Measurements from ENCODE around the gene IFNG. TPM values are rescaled to one million over a fixed set of nuclear protein-coding genes. Genes with fewer than 3 reads are reported as not detected.

Gene IFNG
- total RNA-seq, 1 experiment from 2014 or later = not detected

GRCh38 chr12:68122236-68122920 is 37.2 kb downstream of the IFNG start:
- ChIA-PET POLR2A (no interaction called here), CTCF (interaction anchor here (0.6 to 0.7 kb wide), 2 partner anchors 42 to 854 kb away, joined by 3 to 4 read pairs; no protein-coding TSS in a partner anchor)
- no peaks in the 10 kb centered on the region for H3K4me1 Mint-ChIP-seq (ENCODE audit: low read depth, unreplicated experiment)
- peaks cover 3% of the 10 kb centered on the region for H3K27me3 Mint-ChIP-seq (ENCODE audit: insufficient read depth, unreplicated experiment)
- no peak for TF ChIP-seq CTCF (IDR thresholded peaks at IDR 0.05; ENCODE audit: insufficient read depth in 1 of 2, low read depth in 1 of 2, low read length in 1 of 2, severe bottlenecking in 1 of 2, unreplicated experiment in 1 of 2)
- Histone ChIP-seq H3K4me3 (ENCODE audit: low read depth, low read length) (no peak overlapping the region), H3K4me1 (no peaks in the 10 kb centered on the region), H3K27me3 (replicated peaks; ENCODE audit: control insufficient read depth, insufficient read depth, low read length) (no peaks in the 10 kb centered on the region), H3K36me3 (ENCODE audit: control insufficient read depth, insufficient read depth, low read length) (no peaks in the 10 kb centered on the region), H3K9me3 (no peaks in the 10 kb centered on the region)
- DNase-seq = no peak
- H3K9me3 Mint-ChIP-seq (ENCODE audit: unreplicated experiment) = peaks cover 11% of the 10 kb centered on the region
- BruUV-seq (replicated peaks) = no TSS peak
- H3K27ac Mint-ChIP-seq (ENCODE audit: unreplicated experiment) = no peak overlapping the region
- H3K4me3 Mint-ChIP-seq (ENCODE audit: unreplicated experiment) = no peak overlapping the region
- no peaks in the 10 kb centered on the region for H3K36me3 Mint-ChIP-seq (ENCODE audit: insufficient read depth, unreplicated experiment)
- intact Hi-C loops (cut with micrococcal nuclease; ENCODE audit: unreplicated experiment) = loop anchor here (5.0 kb wide), 1 partner anchor 80 kb away; no protein-coding TSS in a partner anchor

GRCh38 chr12:68121143-68121542 is 38.4 kb downstream of the IFNG start:
- no peak for TF ChIP-seq CTCF (IDR thresholded peaks at IDR 0.05; ENCODE audit: insufficient read depth in 1 of 2, low read depth in 1 of 2, low read length in 1 of 2, severe bottlenecking in 1 of 2, unreplicated experiment in 1 of 2)
- ChIA-PET CTCF (no interaction called here), POLR2A (no interaction called here)
- Histone ChIP-seq H3K9me3 (no peaks in the 10 kb centered on the region), H3K4me3 (ENCODE audit: low read depth, low read length) (no peak overlapping the region), H3K4me1 (no peaks in the 10 kb centered on the region), H3K27me3 (replicated peaks; ENCODE audit: control insufficient read depth, insufficient read depth, low read length) (no peaks in the 10 kb centered on the region), H3K36me3 (ENCODE audit: control insufficient read depth, insufficient read depth, low read length) (no peaks in the 10 kb centered on the region)
- BruUV-seq (replicated peaks) = no TSS peak
- no peak for DNase-seq
- intact Hi-C loops (cut with micrococcal nuclease; ENCODE audit: unreplicated experiment) = loop anchor here (5.0 kb wide), 1 partner anchor 79 kb away; no protein-coding TSS in a partner anchor
- H3K27ac Mint-ChIP-seq (ENCODE audit: unreplicated experiment) = no peak overlapping the region
- H3K4me1 Mint-ChIP-seq (ENCODE audit: low read depth, unreplicated experiment) = no peaks in the 10 kb centered on the region
- peaks cover 11% of the 10 kb centered on the region for H3K9me3 Mint-ChIP-seq (ENCODE audit: unreplicated experiment)
- H3K27me3 Mint-ChIP-seq (ENCODE audit: insufficient read depth, unreplicated experiment) = peaks cover 3% of the 10 kb centered on the region
- no peaks in the 10 kb centered on the region for H3K36me3 Mint-ChIP-seq (ENCODE audit: insufficient read depth, unreplicated experiment)
- no peak overlapping the region for H3K4me3 Mint-ChIP-seq (ENCODE audit: unreplicated experiment)

GRCh38 chr12:68119724-68120211 is 39.8 kb downstream of the IFNG start:
- POLR2A ChIA-PET = no interaction called here
- Mint-ChIP-seq H3K4me1 (ENCODE audit: low read depth, unreplicated experiment) (no peaks in the 10 kb centered on the region), H3K36me3 (ENCODE audit: insufficient read depth, unreplicated experiment) (no peaks in the 10 kb centered on the region), H3K27me3 (ENCODE audit: insufficient read depth, unreplicated experiment) (peaks cover 3% of the 10 kb centered on the region), H3K4me3 (ENCODE audit: unreplicated experiment) (no peak overlapping the region), H3K27ac (ENCODE audit: unreplicated experiment) (no peak overlapping the region), H3K9me3 (ENCODE audit: unreplicated experiment) (peaks cover 1% of the 10 kb centered on the region)
- Histone ChIP-seq H3K4me3 (ENCODE audit: low read depth, low read length) (no peak overlapping the region), H3K27me3 (replicated peaks; ENCODE audit: control insufficient read depth, insufficient read depth, low read length) (no peaks in the 10 kb centered on the region), H3K9me3 (no peaks in the 10 kb centered on the region), H3K4me1 (no peaks in the 10 kb centered on the region), H3K36me3 (ENCODE audit: control insufficient read depth, insufficient read depth, low read length) (no peaks in the 10 kb centered on the region)
- DNase-seq = no peak
- no TSS peak for BruUV-seq (replicated peaks)
- intact Hi-C loops (cut with micrococcal nuclease; ENCODE audit: unreplicated experiment) = loop anchor here (5.0 kb wide), 1 partner anchor 77 kb away; no protein-coding TSS in a partner anchor
- no peak for TF ChIP-seq CTCF (IDR thresholded peaks at IDR 0.05; ENCODE audit: insufficient read depth in 1 of 2, low read depth in 1 of 2, low read length in 1 of 2, severe bottlenecking in 1 of 2, unreplicated experiment in 1 of 2)
- CTCF ChIA-PET = no interaction called here
